GM12872 (cell line): Measurements from ENCODE around the gene NTHL1.

ENCODE experiments used
- CTCF ChIP-seq: IDR thresholded peaks from 3 replicates; pipeline ENCODE4 v1.5.1; 2011; ENCODE audit warnings: low read depth, mild to moderate bottlenecking, low read length, moderate library complexity; ENCODE audit not compliant: insufficient read depth

NTHL1 gene

GRCh38 chr16:2031081-2031577 lies 16.5 kb downstream of the NTHL1 start:
- TF ChIP-seq CTCF = no peak

- TF ChIP-seq CTCF = no peak
These were observed 17.6 kb downstream of the NTHL1 start for GRCh38 chr16:2030036-2030435.

GRCh38 chr16:2029350-2029749 lies 18.3 kb downstream of the NTHL1 start:
- no peak for TF ChIP-seq CTCF

- TF ChIP-seq CTCF = no peak
These were observed 18.9 kb downstream of the NTHL1 start for GRCh38 chr16:2028620-2029220.

- no peak for TF ChIP-seq CTCF
These were observed 19.5 kb downstream of the NTHL1 start for GRCh38 chr16:2028146-2028545.

GRCh38 chr16:2027024-2028010 lies 20.3 kb downstream of the NTHL1 start:
- no peak for TF ChIP-seq CTCF

GRCh38 chr16:2026461-2027023 lies 21.1 kb downstream of the NTHL1 start, which contains the start of gene NHERF2:
Gene NHERF2 (plus strand): TSS chr16:2026902. CDS start chr16:2027006, 104 bp downstream.
- no peak for TF ChIP-seq CTCF
